Aorta (tissue), 5 donors: Measurements from ENCODE around the gene PPP1CB. TPM values are rescaled to one million over a fixed set of nuclear protein-coding genes. Genes with fewer than 3 reads are reported as not detected.
"Not testable (repeated sequence)": the region's sequence is repeated elsewhere in the genome, so short reads cannot be mapped to it uniquely, and the experiment has no call there.

Source experiments
- ATAC-seq: fragments of 200-7000 bp; cut with Tn5 transposase; one replicate; pipeline ENCODE4 v1.9.1; 2022; ENCODE audit warnings: moderate library complexity; ENCODE audit not compliant: low FRiP score
- DNase-seq, 2 donors: peaks; one replicate each; pipeline ENCODE4 v3.0.0-alpha.2; 2020
- H3K27ac ChIP-seq, 2 donors: one replicate each; pipeline ENCODE4 v1.5.1; 2013; ENCODE audit warnings: low read length in 2 of 2, mild to moderate bottlenecking in 2 of 2, moderate library complexity in 2 of 2, control low read depth in 1 of 2, inconsistent platforms in 1 of 2, low read depth in 1 of 2
- H3K27me3 ChIP-seq, 2 donors: one replicate each; pipeline ENCODE4 v1.6.1; 2013; ENCODE audit warnings: control low read depth in 1 of 2, low read length in 1 of 2, mild to moderate bottlenecking in 1 of 2, moderate library complexity in 1 of 2; ENCODE audit not compliant: insufficient read depth in 2 of 2, control insufficient read depth in 1 of 2
- H3K36me3 ChIP-seq, 2 donors: one replicate each; pipeline ENCODE4 v1.6.1; 2013; ENCODE audit warnings: control low read depth in 1 of 2, low read length in 1 of 2, mild to moderate bottlenecking in 1 of 2; ENCODE audit not compliant: insufficient read depth in 2 of 2, control insufficient read depth in 1 of 2
- H3K4me1 ChIP-seq, 2 donors: one replicate each; pipeline ENCODE4 v1.6.1; 2013; ENCODE audit warnings: low read length in 2 of 2, control low read depth in 1 of 2, mild to moderate bottlenecking in 1 of 2, moderate library complexity in 1 of 2; ENCODE audit not compliant: insufficient read depth in 2 of 2, control insufficient read depth in 1 of 2
- H3K4me3 ChIP-seq, 2 donors: one replicate each; pipeline ENCODE4 v1.5.1; 2013; ENCODE audit warnings: low read length in 2 of 2, control low read depth in 1 of 2, mild to moderate bottlenecking in 1 of 2
- H3K9me3 ChIP-seq: one replicate; pipeline ENCODE4 v1.6.1; 2013; ENCODE audit warnings: mild to moderate bottlenecking, low read length; ENCODE audit not compliant: control insufficient read depth
- WGBS, 2 donors: extraction: QIAGEN DNeasy Blood & Tissue Kit; methylation state at CpG; one replicate each; pipeline ENCODE4 v1.1.7; 2013; 5-methylcytosine and 5-hydroxymethylcytosine counted together
- intact Hi-C, 2 donors: fragments of 100-400 bp; cut with DNase I; formaldehyde crosslinking; loops; one replicate each; pipeline versions ENCODE4 v1.14.2 to v1.15.0; 2022
- polyA plus RNA-seq, 2 donors: library from polyadenylated mRNA; stranded (reverse); fragments of 200-250 nt; gene quantifications; one replicate each; pipeline ENCODE4 v1.2.3, GENCODE V29; 2013
- total RNA-seq, 2 donors: library from RNA; stranded (reverse); fragmentation: NEBNext Ultra II Directional; extraction: Animal tissue kit (Norgen Biotek cat#: 25700); gene quantifications; one replicate each; pipeline ENCODE4 v1.2.1, GENCODE V29; 2021
- donor health status: healthy with polysubstance abuse.
- donor health status: Bipolar disorder and iron deficiency.
- donor health status: DM: no; HTN: no; CAD: no.
- donor health status: DM: no; HTN: no; CAD: no.
- donor health status: DM: yes; HTN: yes; CAD: no.

PPP1CB gene
- total and polyA plus RNA-seq, 4 donors = 187 to 484 (median 378) TPM

DNA sequence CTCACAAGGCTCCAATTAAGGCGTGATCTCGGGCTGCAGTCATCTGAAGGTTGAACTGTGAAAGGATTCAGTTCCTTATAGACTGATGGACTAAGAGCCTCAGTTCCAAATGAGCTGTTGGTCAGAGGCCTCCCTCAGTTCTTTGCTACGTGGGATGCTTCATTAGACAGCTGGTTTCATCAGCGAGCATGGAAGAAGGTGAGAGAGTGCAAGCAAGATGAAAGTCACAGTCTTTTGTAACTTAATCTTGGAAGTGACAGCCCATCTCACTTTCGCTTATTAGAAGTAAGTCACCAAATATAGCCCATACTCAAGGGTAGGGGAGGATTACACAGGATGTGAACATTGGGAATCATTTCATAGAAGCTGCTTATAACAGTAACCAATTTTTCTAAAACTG lies 26.8 kb downstream of the PPP1CB start:
- Histone ChIP-seq H3K4me3 (no peak overlapping the region), H3K36me3 (peaks cover 0 to 3% of the 10 kb centered on the region in 2 donors), H3K27ac (peak overlapping the region; percentile 17 to 51), H3K27me3 (no peaks in the 10 kb centered on the region), H3K9me3 (no peaks in the 10 kb centered on the region), H3K4me1 (peaks cover 0 to 2% of the 10 kb centered on the region in 2 donors)
- DNase-seq = no peak
- intact Hi-C loops = no loop called here
- 63 to 72% methylated on average over 5 of the region's 5 CpGs for WGBS, 2 donors
- no peak for ATAC-seq

DNA sequence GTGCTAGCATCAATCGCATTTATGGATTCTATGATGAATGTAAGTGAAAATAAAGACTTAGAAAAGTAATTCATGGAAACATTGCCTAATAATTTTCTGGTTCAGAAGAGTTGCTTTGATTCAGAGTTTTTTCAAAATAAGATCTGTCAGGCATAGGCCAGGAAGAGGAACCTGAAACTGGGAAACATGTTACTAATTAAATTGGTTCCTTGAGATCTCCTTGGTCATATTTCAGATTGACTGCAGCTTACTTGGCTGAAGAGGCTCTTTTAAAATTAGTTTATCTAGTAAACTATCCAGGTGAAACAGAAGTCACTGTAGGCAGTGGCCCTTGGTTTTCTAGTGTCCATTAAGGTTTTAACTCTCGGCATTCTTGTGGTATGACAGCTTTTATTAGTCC lies 27.4 kb downstream of the PPP1CB start:
- intact Hi-C loops = no loop called here
- Histone ChIP-seq H3K9me3 (no peaks in the 10 kb centered on the region), H3K27me3 (no peaks in the 10 kb centered on the region), H3K4me1 (peaks cover 0 to 2% of the 10 kb centered on the region in 2 donors), H3K4me3 (no peak overlapping the region), H3K36me3 (peaks cover 0 to 3% of the 10 kb centered on the region in 2 donors), H3K27ac (no peak overlapping the region)
- DNase-seq = no peak
- ATAC-seq = no peak
- 81 to 82% methylated on average over 2 of the region's 2 CpGs for WGBS, 2 donors

DNA sequence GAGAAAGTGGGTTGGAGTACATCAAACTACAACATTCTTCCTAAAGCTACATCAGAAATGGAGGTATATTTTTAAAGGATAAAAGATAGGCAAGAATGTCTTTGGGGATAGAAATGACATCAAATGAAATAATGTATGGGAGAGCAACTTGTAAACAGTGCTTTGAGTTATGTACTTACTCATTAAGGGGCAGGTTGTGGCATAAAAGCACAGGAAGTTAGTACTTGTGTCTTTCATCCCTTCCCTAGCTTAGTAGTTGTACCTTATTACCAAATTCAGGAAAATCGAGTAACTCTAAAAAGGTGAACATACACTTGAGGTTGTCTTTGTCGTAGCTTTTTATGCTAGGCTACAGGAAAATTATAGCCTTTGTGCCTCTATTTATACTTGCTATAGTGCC lies 28.9 kb downstream of the PPP1CB start:
- intact Hi-C loops = no loop called here
- peaks cover 0 to 2% of the 10 kb centered on the region in 2 donors for H3K4me1 ChIP-seq

DNA sequence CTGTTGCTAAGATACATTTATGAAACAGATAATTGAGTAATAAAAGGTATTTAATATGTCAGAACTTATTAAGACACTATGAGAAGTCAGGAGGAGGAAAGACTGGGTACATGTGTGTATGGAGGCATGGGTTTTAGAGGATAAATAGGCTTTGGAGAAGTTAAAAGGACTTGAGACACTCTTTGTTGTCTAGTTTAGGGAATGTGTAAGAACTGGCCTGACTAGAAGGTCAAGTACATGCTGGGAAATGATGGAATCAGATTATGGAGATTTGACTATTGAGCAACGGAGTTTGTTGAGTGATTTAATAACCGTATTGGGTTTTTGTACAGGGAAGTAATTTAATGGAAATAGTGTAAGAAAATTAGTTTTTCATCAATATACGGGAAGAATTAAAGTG lies 30.8 kb downstream of the PPP1CB start:
- Histone ChIP-seq H3K4me3 (no peak overlapping the region), H3K4me1 (no peaks in the 10 kb centered on the region), H3K27ac (no peak overlapping the region), H3K36me3 (peaks cover 0 to 6% of the 10 kb centered on the region in 2 donors), H3K27me3 (no peaks in the 10 kb centered on the region), H3K9me3 (no peaks in the 10 kb centered on the region)
- ATAC-seq (no peak), DNase-seq (no peak)
- WGBS, 2 donors = 53 to 68% methylated on average over 3 of the region's 3 CpGs
- intact Hi-C loops = no loop called here

More for the DNA sequence above, 28.9 kb downstream of the PPP1CB start:
- Histone ChIP-seq H3K27ac (no peak overlapping the region), H3K36me3 (peaks cover 0 to 5% of the 10 kb centered on the region in 2 donors), H3K9me3 (no peaks in the 10 kb centered on the region), H3K27me3 (no peaks in the 10 kb centered on the region), H3K4me3 (no peak overlapping the region)
- 58 to 67% methylated on average over 2 of the region's 2 CpGs for WGBS, 2 donors
- ATAC-seq = no peak
- no peak for DNase-seq

DNA sequence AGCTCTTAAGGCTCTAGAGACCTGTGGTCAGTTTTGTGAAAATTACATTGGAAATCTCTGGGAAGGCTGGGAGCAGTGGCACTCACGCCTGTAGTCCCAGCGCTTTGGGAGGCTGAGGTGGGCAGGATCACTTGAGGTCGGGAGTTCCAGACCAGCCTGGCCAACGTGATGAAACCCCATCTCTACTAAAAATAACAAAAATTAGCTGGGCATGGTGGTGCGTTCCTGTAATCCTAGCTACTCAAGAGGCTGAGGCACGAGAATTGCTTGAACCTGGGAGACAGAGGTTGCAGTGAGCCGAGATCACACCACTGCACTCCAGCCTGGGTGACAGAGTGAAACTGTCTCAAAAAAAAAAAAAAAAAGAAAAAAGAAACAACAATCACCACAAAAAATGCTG lies 32.9 kb downstream of the PPP1CB start:
- H3K4me1 ChIP-seq, ATAC-seq, H3K27me3 ChIP-seq, intact Hi-C loops, H3K4me3 ChIP-seq, H3K9me3 ChIP-seq, H3K36me3 ChIP-seq, H3K27ac ChIP-seq: not testable (repeated sequence)
- DNase-seq = peak in 1 of 2 donors; percentile 53
- 33 to 42% methylated on average over 7 of the region's 7 CpGs for WGBS, 2 donors

DNA sequence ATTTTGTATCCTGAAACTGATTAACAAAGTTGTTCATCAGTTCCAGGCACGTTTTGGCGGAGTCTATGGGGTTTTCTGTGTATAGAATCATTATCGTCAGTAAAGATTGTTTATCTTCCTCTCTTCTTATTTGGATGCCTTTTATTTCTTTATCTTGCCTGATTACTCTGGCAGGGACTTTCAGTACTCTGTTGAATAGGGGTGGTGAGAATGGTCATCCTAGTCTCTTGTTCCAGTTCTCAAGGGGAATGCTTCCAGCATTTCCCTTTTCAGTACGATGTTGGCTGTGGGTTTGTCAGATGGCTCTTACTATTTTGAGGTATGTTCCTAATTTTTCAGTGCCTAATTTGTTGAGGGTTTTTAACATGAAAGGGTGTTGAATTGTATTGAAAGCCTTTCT lies 45.0 kb downstream of the PPP1CB start:
- no peak for DNase-seq
- H3K9me3 ChIP-seq = no peaks in the 10 kb centered on the region
- WGBS, 2 donors = 36 to 40% methylated on average over 4 of the region's 4 CpGs
- intact Hi-C loops = no loop called here
- H3K36me3 ChIP-seq = peaks cover 0 to 2% of the 10 kb centered on the region in 2 donors
- ATAC-seq = no peak
- H3K27me3 ChIP-seq = no peaks in the 10 kb centered on the region
- H3K4me1 ChIP-seq = peaks cover 0 to 1% of the 10 kb centered on the region in 2 donors
- H3K4me3 ChIP-seq = no peak overlapping the region
- H3K27ac ChIP-seq = no peak overlapping the region

DNA sequence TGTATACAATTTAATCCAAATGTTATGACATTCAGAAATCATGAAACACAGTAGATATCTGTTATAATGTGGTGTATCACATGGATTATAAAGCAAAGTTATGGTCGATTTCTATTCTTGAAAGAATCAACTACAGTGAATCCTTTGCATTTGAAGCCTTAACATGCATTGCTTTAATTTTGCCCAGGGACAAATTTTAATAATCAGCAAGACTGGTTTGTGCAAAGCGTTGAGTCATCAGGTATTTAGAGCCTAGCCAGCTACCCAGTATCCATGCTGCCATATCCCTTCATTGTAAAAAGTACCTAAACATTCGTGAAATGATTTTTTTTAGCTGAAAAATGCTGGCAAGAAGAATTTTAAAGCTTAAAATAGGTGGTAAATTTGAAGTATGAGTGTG lies 50.1 kb downstream of the PPP1CB start:
- Histone ChIP-seq H3K4me3 (no peak overlapping the region), H3K27me3 (no peaks in the 10 kb centered on the region), H3K4me1 (no peaks in the 10 kb centered on the region), H3K36me3 (peaks cover 0 to 2% of the 10 kb centered on the region in 2 donors), H3K27ac (no peak overlapping the region), H3K9me3 (no peaks in the 10 kb centered on the region)
- ATAC-seq = no peak
- no peak for DNase-seq
- WGBS, 2 donors = 44 to 47% methylated on average over 3 of the region's 3 CpGs
- intact Hi-C loops = no loop called here

DNA sequence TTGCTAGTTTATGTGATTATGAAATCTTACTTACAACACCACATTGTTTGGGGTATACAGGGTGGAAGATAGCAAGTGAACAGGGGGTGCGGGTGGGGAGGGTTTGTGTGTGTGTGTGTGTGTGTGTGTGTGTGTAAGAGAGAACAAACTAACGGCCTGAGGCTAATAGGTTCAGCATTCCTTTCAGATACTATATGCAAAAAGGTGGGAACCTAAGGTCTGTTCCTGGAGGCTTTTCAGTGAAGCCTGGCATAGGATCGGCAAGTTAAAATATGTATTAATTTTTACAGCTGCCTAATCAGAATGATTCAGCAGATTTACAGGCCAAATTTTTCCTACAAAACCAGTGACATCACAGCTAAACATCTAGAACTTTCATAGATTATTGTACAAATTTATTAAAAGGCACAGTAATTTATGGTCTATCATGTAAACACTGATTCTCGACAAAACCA lies 51.4 kb downstream of the PPP1CB start:
- intact Hi-C loops = no loop called here
- 36 to 37% methylated on average over 4 of the region's 4 CpGs for WGBS, 2 donors
- no peaks in the 10 kb centered on the region for H3K4me1 ChIP-seq
- H3K9me3 ChIP-seq = no peaks in the 10 kb centered on the region
- peaks cover 0 to 2% of the 10 kb centered on the region in 2 donors for H3K36me3 ChIP-seq
- no peaks in the 10 kb centered on the region for H3K27me3 ChIP-seq
- no peak overlapping the region for H3K4me3 ChIP-seq
- DNase-seq (no peak), ATAC-seq (no peak)
- no peak overlapping the region for H3K27ac ChIP-seq

DNA sequence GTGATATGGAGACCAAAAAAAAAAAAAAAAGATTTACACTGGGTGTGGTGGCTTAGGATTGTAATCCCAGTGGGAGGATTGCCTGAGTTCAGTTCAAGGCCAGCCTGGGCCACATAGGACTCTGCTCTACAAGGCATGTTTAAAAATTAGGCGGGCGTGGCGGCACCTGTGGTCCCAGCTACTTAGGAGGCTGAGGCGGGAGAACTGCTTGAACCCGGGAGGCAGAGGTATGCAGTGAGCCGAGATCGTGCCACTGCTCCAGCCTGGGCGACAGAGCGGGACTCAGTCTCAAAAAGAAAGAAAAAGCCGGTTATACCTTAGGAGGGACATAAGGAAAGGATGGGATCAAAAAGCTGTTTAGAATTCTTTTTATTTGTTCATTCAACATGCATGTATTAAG lies 58.3 kb downstream of the PPP1CB start:
- Histone ChIP-seq H3K4me3 (no peak overlapping the region), H3K4me1 (no peaks in the 10 kb centered on the region), H3K27me3 (no peaks in the 10 kb centered on the region), H3K9me3 (no peaks in the 10 kb centered on the region), H3K27ac (no peak overlapping the region), H3K36me3 (peaks cover 0 to 2% of the 10 kb centered on the region in 2 donors)
- 50 to 53% methylated on average over 10 of the region's 10 CpGs for WGBS, 2 donors
- intact Hi-C loops = no loop called here
- DNase-seq (peak in 1 of 2 donors; percentile 69), ATAC-seq (peak; percentile 13)
